K562 (cell line): ENCODE results near the gene ATE1. TPM values are rescaled to one million over a fixed set of nuclear protein-coding genes. Genes with fewer than 3 reads are reported as not detected.

Source experiments
- ATAC-seq: fragments of 200-7000 bp; cut with Tn5 transposase; 3 replicates; pipeline ENCODE4 v1.9.1; 2020; ENCODE audit warnings: moderate library complexity
- BruUV-seq: library from RNA; stranded (reverse); fragments of 400-500 nt; replicated peaks from 2 replicates; lab custom pipeline; 2021; lab: Mats Ljungman, UMichigan
- CTCF ChIA-PET: fragments of 300-600 bp; formaldehyde crosslinking; extraction: SDS; loops from one replicate; lab custom pipeline; 2021; ENCODE audit warnings: low intra/inter-chr PET ratio; lab: Yijun Ruan, JAX
- POLR2A ChIA-PET: fragments of 300-600, 350-650 bp; sonication (Branson Sonifier 250); formaldehyde crosslinking; extraction: SDS; loops from one replicate; lab custom pipeline; 2021; ENCODE audit warnings: antibody characterized with exemption, inconsistent platforms; lab: Yijun Ruan, JAX
- DNase-seq, 4 experiments: peaks; one replicate each; pipeline versions ENCODE4 v3.0.0 to v3.0.0-alpha.2; 2011 to 2018; ENCODE audit warnings: low spot score in 3 of 4, mixed read lengths in 3 of 4; ENCODE audit errors: extremely low read depth in 1 of 4
- FAIRE-seq: peaks from 2 replicates; lab custom pipeline; 2011; peaks lifted over from hg19 to GRCh38; lab: Jason Lieb, UNC
- H2AFZ ChIP-seq: 2 replicates; pipeline ENCODE4 v1.6.0; 2011; ENCODE audit warnings: low read depth, low read length, control low read depth, inconsistent platforms
- H3K27ac ChIP-seq: fragments of 200-600 bp; 3 replicates; pipeline ENCODE4 v1.8.0; 2011; ENCODE audit warnings: low read depth, mild to moderate bottlenecking, control low read depth, inconsistent platforms, low read length, moderate library complexity, mixed read lengths; ENCODE audit errors: extremely low read depth
- H3K27me3 ChIP-seq, 2 experiments: fragments of 300-600 bp in 1 of 2; 2 replicates in 1 of 2; 3 replicates in 1 of 2; pipeline versions ENCODE4 v1.6.0 to v1.8.0; 2011; ENCODE audit warnings: inconsistent platforms in 2 of 2, low read length in 2 of 2, mild to moderate bottlenecking in 1 of 2, mixed read lengths in 1 of 2, moderate library complexity in 1 of 2; ENCODE audit not compliant: control insufficient read depth in 2 of 2, insufficient read depth in 2 of 2
- H3K36me3 ChIP-seq: fragments of 300-600 bp; 3 replicates; pipeline ENCODE4 v1.8.0; 2011; ENCODE audit warnings: mild to moderate bottlenecking, low read length, inconsistent platforms; ENCODE audit not compliant: control insufficient read depth, insufficient read depth
- H3K4me1 ChIP-seq, 2 experiments: fragments of 200-600 bp in 1 of 2; replicated peaks in 1 of 2; 2 replicates in 1 of 2; 3 replicates in 1 of 2; pipeline versions ENCODE4 v1.5.1 to v1.8.0; 2011; ENCODE audit warnings: inconsistent platforms in 2 of 2, low read length in 2 of 2, mild to moderate bottlenecking in 1 of 2, mixed read lengths in 1 of 2, moderate library complexity in 1 of 2; ENCODE audit not compliant: control insufficient read depth in 2 of 2, insufficient read depth in 2 of 2
- H3K4me2 ChIP-seq: 2 replicates; pipeline ENCODE4 v1.6.1; 2011; ENCODE audit warnings: low read length, control low read depth, inconsistent platforms, mixed read lengths; ENCODE audit not compliant: insufficient read depth
- H3K4me3 ChIP-seq: fragments of 200-600 bp; sonication (generic), shearing (Covaris generic); 2 replicates; pipeline ENCODE4 v1.5.1; 2016; ENCODE audit warnings: control low read depth, inconsistent platforms
- H3K79me2 ChIP-seq: fragments of 200-600 bp; 3 replicates; pipeline ENCODE4 v1.8.0; 2011; ENCODE audit warnings: low read length, inconsistent platforms; ENCODE audit not compliant: control insufficient read depth, insufficient read depth
- H3K9ac ChIP-seq, 2 experiments: 2 replicates each; pipeline versions ENCODE4 v1.6.0 to v1.6.1; 2011; ENCODE audit warnings: low read depth in 2 of 2, low read length in 2 of 2, control low read depth in 1 of 2, inconsistent platforms in 1 of 2, mild to moderate bottlenecking in 1 of 2, mixed read lengths in 1 of 2; ENCODE audit not compliant: insufficient read depth in 1 of 2
- H3K9me1 ChIP-seq: one replicate; pipeline ENCODE4 v1.6.0; 2011; ENCODE audit warnings: inconsistent platforms, mild to moderate bottlenecking, low read length, moderate library complexity; ENCODE audit not compliant: control insufficient read depth, insufficient read depth
- H3K9me3 ChIP-seq: replicated peaks from 2 replicates; pipeline ENCODE4 v1.5.1; 2011; ENCODE audit warnings: low read depth, low read length, inconsistent platforms; ENCODE audit not compliant: control insufficient read depth, insufficient read depth
- H4K20me1 ChIP-seq: replicated peaks from 2 replicates; pipeline ENCODE4 v1.6.1; 2011; ENCODE audit warnings: low read length, inconsistent platforms, mixed read lengths; ENCODE audit not compliant: control insufficient read depth, insufficient read depth
- MAFK ChIP-seq: IDR thresholded peaks from 2 replicates; pipeline ENCODE4 v1.6.1; 2011; ENCODE audit warnings: low read length, improper control_type of control experiment
- SMAD3 ChIP-seq: fragments of 450-650 bp; formaldehyde crosslinking; conservative IDR thresholded peaks from 2 replicates; pipeline ENCODE4 v1.4.0; 2020; ENCODE audit warnings: mild to moderate bottlenecking
- SMARCB1 ChIP-seq: IDR thresholded peaks from 2 replicates; pipeline ENCODE4 v1.6.1; 2011; ENCODE audit warnings: improper control_type of control experiment, low read depth; ENCODE audit not compliant: insufficient read length
- ZBTB17 ChIP-seq: fragments of 450-650 bp; formaldehyde crosslinking; IDR thresholded peaks from 2 replicates; pipeline ENCODE4 v1.4.0; 2020; ENCODE audit warnings: mild to moderate bottlenecking
- WGBS: fragments of 100-300 bp; shearing (Covaris generic); methylation state at CpG from one replicate; pipeline ENCODE4 v1.1.6; 2016; ENCODE audit warnings: low coverage, mixed read lengths; ENCODE audit not compliant: insufficient coverage; ENCODE audit errors: missing lambda C conversion rate; 5-methylcytosine and 5-hydroxymethylcytosine counted together
- in situ Hi-C: fragments of 300-500 bp; cut with MboI; formaldehyde crosslinking; loops from 4 replicates; pipeline ENCODE4 v1.15.0; 2018; ENCODE audit warnings: inconsistent platforms, mixed read lengths
- intact Hi-C: fragments of 100-400 bp; cut with micrococcal nuclease; formaldehyde crosslinking; loops from 2 replicates; pipeline ENCODE4 v1.14.2; 2022
- polyA plus RNA-seq, 8 experiments: library from polyadenylated mRNA; depleted of rRNA in 4 of 8; stranded (reverse) in 5 of 8; unstranded in 3 of 8; fragments of >200 nt; fragmentation: Nextera tagmentation in 2 of 8; fragmentation: Illumina TruSeq in 1 of 8; extraction: Ambion mirVana in 2 of 8; extraction: Trizol in 1 of 8; gene quantifications; 2 replicates each; pipeline versions ENCODE4 v1.2.1 to v1.2.3, GENCODE V29; 2011 to 2014; ENCODE audit warnings: inconsistent platforms in 1 of 8, missing spikeins in 1 of 8
- total RNA-seq, 7 experiments: library from RNA; depleted of rRNA in 6 of 7; stranded (reverse); fragments of >200 nt in 6 of 7; fragmentation: Illumina TruSeq in 2 of 7; extraction: Trizol in 2 of 7; gene quantifications; 2 replicates each; pipeline versions ENCODE4 v1.2.1 to v1.2.3, GENCODE V29; 2011 to 2021; ENCODE audit warnings: low replicate concordance in 1 of 7
- TF ChIP-seq, protein P1 (sequence below): IDR thresholded peaks from 2 replicates; pipeline ENCODE4 v1.6.1; 2014; ENCODE audit warnings: antibody characterized with exemption
- TF ChIP-seq, protein P2 (sequence below): fragments of 450-650 bp; IDR thresholded peaks from 2 replicates; pipeline ENCODE4 v1.6.1; 2016; ENCODE audit warnings: mild to moderate bottlenecking
- TF ChIP-seq, protein P3 (sequence below): fragments of 450-650 bp; formaldehyde crosslinking; IDR thresholded peaks from 2 replicates; pipeline ENCODE4 v1.4.0; 2022; ENCODE audit warnings: mild to moderate bottlenecking, moderate library complexity
- TF ChIP-seq, protein P4 (sequence below): sonication (generic); formaldehyde crosslinking; IDR thresholded peaks from 2 replicates; pipeline ENCODE4 v1.9.0; 2022; ENCODE audit warnings: mild to moderate bottlenecking, missing genetic modification reagents

The ATE1 gene
- total and polyA plus RNA-seq, 9 of the 15 experiments (the other 6 are each of a cell fraction or from before 2014, with no cell fraction given): 3.0 to 14.2 (median 8.8) TPM

DNA sequence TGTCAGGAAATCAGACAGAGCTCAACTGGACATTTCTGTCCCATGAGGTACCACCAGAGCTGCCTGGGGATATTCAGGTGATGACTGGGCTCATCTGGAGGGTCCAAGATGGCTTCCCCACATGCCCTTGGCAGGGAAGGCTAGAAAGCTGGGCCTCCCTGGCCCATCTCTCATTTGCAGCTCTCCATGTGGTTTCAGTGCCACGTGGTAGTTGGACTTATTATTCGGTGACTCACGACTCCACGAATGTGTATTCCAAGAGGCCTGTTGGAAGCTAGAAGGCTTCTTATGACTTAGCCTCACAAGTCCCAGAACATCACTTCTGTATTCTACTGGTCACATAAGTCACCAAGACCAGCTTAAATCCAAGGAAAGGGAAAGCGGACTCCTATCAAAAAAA, 24.4 kb upstream of the ATE1 start:
- no peaks in the 10 kb centered on the region; a peak in 1 of 5 replicates for H3K27me3 ChIP-seq
- FAIRE-seq: no peak
- H3K4me3 ChIP-seq: no peak overlapping the region
- H3K36me3 ChIP-seq: peaks cover 9% of the 10 kb centered on the region; the same call in 1 of the 3 replicates
- H3K9me1 ChIP-seq: no peaks in the 10 kb centered on the region
- intact Hi-C loops: no loop called here
- no peak for ATAC-seq
- H3K27ac ChIP-seq: no peak overlapping the region
- in situ Hi-C loops: no loop called here
- 37% methylated on average over 5 of the region's 5 CpGs for WGBS
- no peak overlapping the region for H2AFZ ChIP-seq
- H3K9ac ChIP-seq: no peak overlapping the region
- no peaks in the 10 kb centered on the region for H3K79me2 ChIP-seq
- peak in 1 of 4 experiments; percentile 9 for DNase-seq
- no peak overlapping the region for H3K4me2 ChIP-seq
- TF ChIP-seq, protein P1, sequence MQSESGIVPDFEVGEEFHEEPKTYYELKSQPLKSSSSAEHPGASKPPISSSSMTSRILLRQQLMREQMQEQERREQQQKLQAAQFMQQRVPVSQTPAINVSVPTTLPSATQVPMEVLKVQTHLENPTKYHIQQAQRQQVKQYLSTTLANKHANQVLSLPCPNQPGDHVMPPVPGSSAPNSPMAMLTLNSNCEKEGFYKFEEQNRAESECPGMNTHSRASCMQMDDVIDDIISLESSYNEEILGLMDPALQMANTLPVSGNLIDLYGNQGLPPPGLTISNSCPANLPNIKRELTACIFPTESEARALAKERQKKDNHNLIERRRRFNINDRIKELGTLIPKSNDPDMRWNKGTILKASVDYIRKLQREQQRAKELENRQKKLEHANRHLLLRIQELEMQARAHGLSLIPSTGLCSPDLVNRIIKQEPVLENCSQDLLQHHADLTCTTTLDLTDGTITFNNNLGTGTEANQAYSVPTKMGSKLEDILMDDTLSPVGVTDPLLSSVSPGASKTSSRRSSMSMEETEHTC: no peak
- TF ChIP-seq, protein P2, sequence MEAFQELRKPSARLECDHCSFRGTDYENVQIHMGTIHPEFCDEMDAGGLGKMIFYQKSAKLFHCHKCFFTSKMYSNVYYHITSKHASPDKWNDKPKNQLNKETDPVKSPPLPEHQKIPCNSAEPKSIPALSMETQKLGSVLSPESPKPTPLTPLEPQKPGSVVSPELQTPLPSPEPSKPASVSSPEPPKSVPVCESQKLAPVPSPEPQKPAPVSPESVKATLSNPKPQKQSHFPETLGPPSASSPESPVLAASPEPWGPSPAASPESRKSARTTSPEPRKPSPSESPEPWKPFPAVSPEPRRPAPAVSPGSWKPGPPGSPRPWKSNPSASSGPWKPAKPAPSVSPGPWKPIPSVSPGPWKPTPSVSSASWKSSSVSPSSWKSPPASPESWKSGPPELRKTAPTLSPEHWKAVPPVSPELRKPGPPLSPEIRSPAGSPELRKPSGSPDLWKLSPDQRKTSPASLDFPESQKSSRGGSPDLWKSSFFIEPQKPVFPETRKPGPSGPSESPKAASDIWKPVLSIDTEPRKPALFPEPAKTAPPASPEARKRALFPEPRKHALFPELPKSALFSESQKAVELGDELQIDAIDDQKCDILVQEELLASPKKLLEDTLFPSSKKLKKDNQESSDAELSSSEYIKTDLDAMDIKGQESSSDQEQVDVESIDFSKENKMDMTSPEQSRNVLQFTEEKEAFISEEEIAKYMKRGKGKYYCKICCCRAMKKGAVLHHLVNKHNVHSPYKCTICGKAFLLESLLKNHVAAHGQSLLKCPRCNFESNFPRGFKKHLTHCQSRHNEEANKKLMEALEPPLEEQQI: no peak
- no peak for TF ChIP-seq MAFK
- TF ChIP-seq, protein P3, sequence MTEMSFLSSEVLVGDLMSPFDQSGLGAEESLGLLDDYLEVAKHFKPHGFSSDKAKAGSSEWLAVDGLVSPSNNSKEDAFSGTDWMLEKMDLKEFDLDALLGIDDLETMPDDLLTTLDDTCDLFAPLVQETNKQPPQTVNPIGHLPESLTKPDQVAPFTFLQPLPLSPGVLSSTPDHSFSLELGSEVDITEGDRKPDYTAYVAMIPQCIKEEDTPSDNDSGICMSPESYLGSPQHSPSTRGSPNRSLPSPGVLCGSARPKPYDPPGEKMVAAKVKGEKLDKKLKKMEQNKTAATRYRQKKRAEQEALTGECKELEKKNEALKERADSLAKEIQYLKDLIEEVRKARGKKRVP (CRISPR knock-in tag): no peak
- TF ChIP-seq ZBTB17: no peak
- TF ChIP-seq, protein P4, sequence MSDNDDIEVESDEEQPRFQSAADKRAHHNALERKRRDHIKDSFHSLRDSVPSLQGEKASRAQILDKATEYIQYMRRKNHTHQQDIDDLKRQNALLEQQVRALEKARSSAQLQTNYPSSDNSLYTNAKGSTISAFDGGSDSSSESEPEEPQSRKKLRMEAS (CRISPR knock-in tag): 0 out of 2 replicates have a peak, but pooled peaks have one; percentile 14
- no peak for TF ChIP-seq SMARCB1
- no peak for TF ChIP-seq SMAD3 (CRISPR knock-in tag)
- no peaks in the 10 kb centered on the region for H3K9me3 ChIP-seq
- POLR2A ChIA-PET: interaction anchor here (1.3 kb wide), 1 partner anchor 13 kb away, joined by 5 read pairs; no protein-coding TSS in a partner anchor
- CTCF ChIA-PET: no interaction called here
- BruUV-seq: no TSS peak
- no peaks in the 10 kb centered on the region for H3K4me1 ChIP-seq
- H4K20me1 ChIP-seq: no peaks in the 10 kb centered on the region
